NCI-H524 treated with DMSO at 0.1 percent for 48 hours (cell line): Measurements from ENCODE around the gene SBNO2.
"Not testable (repeated sequence)": the region's sequence is repeated elsewhere in the genome, so short reads cannot be mapped to it uniquely, and the experiment has no call there.

Experiments
- DNase-seq: peaks from one replicate; lab custom pipeline; 2025; lab: John Stamatoyannopoulos, UW

Gene SBNO2

DNA sequence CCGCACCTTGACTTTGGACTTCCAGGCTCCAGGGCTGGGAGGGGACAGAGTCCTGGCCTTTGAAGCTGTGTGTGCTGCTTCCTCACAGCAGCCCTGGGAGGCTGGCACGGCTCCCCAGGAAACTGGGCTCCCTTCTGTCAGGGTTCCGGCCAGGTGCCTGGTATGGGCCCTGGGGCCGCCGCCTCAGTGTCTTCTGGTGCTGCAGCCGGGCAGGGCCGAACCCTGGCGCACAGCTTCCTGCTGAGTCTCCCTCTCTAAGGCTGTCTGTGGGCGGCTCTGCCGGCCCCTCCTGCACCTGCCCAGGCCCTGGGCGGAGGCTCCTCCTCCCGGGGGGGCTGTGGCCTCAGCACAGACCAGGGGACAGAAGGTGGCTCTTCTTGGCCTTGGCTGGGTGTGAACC lies 37.9 kb downstream of the SBNO2 start:
- no peak for DNase-seq

DNA sequence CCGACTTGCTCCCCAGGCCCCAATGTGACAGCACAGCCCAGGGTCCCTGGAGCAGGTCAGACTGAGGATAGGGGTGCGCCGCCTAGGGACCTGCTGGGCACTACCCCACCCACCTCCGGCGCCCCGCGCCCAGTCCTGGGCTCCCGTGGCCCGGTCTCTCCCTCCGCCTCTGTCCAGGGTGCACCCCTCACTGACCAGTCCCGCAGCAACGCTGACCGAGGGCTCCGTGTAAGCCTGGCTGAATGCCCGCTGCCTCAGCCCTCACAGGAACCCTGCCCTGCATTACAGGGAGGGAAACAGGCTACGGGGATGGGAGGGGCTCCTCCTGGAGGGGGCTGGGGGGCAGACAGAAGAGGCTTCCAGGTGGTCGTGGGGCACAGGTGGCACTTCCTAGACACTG lies 38.6 kb downstream of the SBNO2 start:
- DNase-seq = no peak

DNA sequence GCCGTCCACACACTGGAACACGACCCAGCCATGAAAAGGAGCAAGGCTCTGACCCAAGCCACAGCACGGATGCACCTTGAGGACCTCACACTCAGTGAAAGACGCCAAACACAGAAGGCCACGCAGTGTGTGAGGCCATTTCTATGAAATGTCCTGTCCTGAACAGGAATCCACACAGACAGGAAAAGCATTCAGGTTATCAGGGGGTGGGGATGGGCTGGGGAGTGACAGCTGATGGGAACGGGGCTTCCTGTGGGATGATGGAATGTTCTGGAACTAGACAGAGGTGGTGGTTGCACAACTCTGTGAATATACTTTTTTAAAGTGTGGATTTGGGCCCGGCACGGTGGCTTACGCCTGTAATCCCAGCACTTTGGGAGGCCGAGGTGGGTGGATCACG lies 39.6 kb downstream of the SBNO2 start:
- DNase-seq = no peak

DNA sequence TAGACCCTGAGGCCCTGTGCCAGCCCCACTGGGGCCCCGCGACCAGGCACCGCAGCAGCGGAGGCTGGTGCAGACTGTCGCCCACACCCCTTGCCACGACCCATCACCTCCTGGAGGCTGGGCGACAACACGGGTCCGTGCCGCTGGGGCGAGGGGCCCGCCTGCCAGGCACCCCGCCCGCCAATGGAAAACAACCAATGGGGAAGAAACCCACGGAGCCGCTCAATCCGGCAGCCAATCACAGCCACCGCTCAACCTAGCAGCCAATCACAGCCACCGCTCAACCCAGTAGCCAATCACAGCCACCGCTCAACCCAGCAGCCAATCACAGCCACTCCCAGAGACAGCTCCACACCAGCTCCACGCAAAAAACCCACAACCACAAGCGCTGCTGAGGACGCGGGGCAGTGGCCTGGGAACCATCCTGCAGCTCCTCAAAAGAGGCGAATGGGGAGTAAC lies 40.6 kb downstream of the SBNO2 start:
- DNase-seq = no peak

DNA sequence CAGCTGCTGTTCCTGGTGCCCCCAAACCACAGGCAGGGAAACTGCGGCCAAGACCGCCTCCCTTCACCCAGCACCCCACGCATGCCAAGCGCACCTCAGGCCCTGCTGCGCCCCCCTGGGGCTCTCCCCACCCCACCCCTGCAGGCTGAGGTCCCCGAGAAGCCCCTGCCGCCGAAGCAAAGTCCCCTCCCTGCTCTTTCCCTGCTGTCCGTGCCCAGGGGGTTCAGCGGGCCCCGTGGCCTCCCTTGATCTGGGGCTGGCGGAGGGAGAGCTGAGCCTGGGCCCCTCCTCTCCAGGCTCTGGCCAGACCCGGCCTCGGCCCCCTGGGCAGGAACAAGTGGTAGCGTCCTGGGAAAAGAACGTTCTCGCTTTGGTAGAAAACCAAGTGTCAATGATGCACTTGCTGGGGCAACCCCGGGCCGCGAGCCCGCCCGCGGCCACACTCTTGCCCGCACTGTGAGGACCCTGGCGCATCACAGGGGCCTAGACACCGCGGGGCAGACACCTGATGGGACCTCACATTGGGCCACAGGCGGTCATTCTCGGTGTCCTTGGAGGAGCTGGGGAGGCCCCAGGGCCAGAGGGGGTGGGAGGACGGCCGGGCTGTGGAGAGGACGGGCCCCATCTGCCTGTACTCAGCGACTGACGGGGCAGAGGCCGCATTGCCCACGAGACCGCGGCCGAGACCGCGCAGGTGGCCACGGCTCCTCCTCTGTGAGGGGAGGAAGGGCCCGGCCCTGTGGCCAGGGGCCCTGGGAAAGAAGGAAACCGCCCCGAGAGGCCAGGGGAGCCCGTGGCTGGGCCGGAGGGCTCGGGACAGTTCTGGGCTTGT lies 41.3 kb downstream of the SBNO2 start:
- no peak for DNase-seq

DNA sequence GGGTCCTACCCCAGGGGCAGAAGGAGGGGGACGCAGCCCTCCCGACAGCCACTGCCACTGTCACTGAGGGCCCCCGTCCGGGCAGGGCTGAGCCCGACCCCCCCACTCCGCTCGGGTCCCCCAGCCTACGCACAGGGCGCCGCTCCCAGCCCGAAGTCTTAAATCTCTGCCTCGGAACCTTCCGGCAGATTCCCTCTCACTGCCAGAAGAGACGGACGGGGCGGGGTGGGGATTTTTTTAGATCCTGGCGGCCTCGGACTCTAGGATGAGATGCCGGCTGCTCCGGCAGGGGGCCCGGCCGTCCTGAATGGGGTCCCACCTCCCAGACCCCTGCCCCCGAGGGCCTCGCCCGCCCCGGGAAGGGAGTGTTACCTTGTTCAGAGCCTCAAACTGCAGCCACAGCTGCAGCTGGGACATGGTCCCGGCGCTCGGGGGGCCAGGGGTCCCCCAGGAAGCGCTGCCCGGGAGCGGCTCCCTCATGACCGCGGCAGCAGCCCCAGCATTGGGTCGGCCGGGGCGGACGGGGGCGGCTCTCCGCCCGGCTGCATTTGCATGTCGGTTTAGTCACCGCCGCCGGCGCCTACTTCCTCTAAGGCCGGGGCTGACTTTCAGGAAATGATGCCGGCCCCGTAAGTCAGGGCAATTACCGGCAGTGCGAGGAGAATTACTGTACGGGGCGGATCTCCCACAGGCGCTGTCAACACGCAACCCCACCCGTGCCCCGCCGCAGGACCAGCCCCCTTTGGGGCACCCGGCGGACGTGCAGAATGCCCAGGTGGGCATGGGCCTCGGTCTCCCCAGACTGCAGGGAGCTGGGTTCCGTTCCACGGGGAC lies 42.1 kb downstream of the SBNO2 start:
- DNase-seq = no peak

DNA sequence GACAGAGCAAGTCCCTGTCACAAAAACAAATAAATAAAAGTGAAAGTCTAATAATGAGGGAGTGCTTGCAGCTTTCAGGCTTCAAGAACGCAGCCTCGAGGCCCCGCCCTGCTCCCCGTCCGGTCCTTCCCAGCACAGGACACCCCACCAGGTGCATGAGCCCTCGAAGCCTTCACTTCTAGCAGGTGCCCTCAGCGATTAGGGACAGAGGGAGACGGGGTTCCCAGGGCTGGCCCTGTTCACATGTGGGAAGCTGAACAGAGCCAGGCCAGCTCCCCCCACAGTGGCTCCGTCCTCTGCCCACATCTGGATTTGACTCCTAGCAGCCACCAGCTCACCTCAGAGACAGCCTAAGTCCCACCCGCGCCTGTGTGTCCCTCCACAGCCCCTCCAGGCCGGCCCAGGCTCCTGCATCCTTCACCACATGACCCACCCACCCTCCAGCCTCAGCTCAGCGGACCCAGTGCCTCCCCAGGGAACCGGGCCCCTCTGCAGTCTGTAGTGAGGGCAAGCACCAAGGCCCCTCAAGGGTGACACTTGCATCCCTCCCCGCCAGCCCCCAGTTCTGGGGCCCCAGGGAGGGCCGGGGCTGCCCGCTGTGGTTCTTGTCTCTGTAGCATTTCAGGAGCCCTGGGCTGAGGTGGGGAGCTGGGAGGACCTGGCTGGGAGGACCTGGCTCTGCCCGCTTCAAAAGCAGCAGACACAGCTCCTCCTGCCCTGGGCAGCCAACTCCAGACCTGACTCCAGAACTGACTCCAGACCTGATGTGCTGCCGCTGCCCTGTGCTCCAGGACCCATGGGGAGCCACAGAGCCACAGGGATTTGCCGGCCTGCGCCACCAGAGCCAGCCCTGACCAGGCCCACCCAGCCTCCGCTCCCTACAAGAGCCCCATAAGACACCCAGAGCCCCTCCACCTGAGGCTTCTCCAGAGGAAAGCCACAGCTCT lies 43.0 kb downstream of the SBNO2 start:
- no peak for DNase-seq

DNA sequence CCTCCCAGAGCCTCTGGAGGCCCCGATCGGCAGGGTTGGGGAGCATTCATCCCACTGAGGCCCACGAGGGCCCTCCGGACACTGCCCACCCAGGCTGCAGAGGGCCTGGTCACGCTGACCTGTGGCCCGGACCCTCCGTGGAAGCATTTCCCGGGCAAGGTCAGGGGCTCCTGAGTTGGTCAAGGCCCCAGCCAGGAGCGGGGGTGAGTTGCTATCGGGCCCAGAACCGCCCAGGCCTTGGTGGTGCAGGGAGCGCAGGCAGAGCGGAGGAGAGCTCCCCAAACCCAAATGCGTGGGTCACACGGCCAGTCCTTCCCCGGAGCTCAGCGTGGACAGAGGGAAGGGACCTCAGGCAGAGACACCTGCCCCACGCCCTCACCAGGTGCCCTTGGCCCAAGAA lies 44.5 kb downstream of the SBNO2 start:
- DNase-seq = no peak

DNA sequence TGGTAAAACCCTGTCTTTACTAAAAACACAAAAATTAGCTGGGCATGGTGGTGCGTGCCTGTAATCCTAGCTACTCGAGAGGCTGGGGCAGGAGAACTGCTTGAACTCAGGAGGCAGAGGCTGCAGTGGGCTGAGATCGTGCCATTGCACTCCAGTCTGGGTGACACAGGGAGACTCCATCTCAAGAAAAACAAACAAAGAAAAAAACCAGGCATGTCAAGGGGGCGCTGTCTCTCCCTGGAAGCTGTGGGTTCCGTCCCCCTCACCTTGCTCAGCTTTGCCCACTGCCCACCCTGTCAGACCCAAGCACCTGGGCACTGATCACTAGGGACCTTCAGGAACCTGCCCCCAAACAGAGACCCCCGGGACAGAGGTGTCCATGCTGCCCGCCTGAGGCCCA lies 45.0 kb downstream of the SBNO2 start:
- not testable (repeated sequence) for DNase-seq

DNA sequence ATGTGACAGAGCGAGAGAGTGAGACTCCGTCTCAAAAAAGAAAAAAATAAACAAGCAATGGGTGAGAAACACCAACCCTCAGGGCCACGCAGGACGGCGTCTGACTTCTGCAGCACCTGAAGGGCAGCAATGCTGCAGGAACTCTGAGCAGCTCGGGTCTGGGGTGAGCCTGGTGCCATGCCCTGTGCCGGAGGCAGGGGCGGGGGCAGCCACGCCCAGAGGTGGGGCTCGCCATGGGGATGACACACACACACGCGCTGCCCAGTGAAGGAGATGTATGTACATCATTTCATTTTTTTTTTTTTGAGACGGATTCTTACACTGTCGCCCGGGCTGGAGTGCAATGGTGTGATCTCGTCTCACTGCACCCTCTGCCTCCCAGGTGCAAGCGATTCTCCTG lies 46.0 kb downstream of the SBNO2 start:
- DNase-seq = no peak

DNA sequence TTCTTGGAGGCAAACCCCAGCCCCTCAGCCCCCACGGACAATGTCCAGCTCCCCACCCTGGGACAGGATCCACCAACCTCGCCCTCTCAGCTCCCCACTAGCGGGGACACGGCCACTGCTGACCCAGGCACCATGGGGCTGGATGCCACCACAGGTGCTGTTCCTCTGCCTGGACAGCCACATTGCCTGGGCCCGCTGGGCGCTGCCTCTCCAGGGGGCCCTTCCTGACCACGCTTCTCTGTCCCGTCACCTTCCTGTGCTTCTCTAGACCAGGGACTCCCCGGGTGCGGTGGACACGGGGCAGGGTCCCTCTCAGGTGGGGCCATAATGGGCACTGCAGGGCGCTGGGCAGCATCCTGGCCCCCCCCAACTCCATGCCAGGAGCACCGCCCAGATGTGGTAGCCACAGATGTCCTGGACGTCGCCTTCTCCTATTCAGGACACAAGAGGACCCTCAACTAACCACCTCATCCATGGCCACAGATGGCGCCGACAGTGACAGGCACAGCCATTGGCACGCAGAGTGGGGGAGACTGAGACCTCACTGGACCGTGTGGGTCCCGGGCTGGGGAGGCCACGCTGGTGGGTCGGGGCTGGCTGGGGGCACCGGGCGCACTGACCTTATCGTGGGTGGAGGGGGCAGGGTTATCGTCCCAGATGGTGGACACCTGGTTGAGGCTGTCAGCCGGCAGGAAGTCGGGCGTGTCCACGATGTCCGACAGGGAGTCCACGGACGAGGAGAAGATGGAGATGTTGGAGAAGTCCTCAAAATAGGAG lies 46.9 kb downstream of the SBNO2 start:
- no peak for DNase-seq

DNA sequence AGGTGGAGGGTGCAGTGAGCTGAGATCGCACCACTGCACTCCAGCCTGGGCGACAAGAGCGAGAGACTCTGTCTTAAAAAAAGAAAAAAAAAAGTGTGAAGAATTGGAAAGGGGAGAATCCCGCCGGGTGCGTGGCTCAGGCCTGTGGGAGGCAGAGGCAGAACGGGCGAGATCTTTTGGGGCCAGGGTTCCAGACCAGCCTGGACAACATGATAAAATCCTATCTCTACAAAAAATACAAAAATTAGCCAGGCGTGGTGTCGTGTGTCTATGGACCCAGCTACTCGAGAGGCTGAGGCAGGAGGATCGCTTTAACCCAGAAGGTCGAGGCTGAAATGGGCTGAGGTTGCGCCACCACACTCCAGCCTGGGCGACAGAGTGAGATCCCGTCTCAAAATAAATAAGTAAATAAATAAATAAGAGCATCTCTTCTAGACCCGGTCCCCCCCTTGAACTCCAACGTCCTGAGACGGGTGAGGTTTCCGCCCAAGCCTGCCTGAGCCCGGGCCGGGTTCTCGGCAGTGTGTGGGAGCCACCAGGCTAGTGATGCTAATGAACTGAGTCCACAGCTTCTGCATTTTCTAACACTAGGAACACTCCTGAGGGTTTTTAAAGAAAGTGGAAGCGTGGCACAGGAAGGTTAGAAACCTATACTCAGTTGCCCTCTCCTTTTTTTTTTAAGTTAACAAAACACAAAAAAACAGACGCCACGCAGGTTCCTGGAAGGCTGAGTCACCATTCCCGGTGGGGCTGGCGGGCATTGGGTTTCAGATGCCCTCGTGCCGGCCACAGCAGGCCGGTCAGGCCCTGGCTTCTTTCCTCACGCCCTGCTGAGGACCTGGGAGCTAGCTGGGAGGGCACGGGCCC lies 48.2 kb downstream of the SBNO2 start:
- no peak for DNase-seq

DNA sequence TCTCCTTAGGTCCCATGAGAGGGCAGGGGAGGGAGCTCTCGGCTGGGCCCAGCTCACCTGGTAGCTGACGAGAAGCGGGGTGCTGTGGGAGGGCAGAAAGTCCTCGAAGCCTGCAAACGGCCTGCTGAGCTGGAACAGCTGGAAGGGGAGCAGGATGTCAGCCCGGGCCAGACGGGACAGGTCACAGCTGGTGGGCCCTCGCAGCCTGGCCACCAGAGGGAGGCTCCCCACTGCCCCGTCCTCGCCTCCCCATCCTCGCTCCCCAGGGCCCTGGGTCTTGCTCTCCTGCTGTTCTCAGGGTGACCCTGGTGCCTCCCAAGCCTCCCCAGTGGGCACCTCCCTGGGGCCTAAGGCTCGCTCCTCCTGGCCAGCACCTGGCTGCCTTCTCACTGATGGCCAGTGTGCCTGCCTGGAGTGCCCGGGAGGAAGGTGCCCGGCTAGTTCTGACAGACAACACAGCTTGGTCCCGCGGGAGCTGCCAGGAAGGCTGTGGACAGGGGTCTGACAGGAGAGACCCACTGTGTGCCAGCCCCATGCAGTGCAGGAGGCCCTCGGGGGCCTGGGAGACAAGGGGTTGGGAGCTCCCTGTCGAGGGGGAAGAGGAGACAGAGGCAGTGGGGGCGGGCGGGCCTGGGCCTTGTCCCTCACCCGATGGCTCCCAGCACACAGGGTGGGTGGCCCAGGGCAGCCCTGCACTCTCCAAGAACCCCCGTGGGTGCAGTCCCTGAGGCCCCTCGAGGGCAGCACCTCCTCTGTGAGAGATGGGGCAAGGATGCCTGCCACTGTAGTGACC lies 50.0 kb downstream of the SBNO2 start:
- DNase-seq = no peak

DNA sequence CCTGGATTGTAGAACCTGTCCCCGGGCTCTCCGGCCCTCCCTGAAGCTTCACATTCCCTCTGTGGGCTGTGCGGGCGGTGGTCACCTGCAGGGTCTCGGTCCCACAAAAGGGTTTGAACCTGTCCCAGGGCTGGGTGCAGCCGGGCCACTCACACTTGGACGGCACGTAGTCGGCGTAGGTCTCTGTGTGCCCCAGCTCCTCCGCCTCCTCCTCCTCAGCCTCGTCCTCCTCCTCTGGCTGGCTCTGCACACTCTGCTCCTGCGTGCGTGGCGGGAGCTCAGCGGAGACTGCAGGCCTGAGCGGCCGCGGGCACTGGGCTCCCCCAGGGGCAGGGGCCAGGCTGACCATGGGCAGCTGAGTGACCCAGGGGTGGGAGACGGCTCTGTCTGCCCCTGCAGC lies 50.7 kb downstream of the SBNO2 start:
- DNase-seq = no peak

DNA sequence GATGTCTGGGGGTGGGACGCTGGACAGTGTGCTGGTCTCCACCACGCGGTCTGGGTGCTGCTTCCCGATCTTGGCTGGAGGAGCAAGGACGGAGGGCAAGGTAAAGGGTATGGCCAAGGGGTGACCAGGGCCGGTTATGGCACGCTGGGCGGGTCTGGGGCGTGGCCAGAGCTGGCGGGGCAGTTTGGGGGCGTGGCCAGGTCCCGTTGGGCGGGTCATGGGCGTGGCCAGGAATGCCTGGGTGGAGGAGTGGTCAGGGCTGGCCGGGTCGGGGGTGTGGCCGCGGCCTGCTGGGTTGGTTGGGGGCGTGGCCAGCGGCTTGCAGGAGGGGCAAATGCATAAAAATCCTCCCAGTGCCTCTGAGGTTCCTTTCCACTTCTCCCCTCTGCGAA lies 51.1 kb downstream of the SBNO2 start:
- DNase-seq = no peak

DNA sequence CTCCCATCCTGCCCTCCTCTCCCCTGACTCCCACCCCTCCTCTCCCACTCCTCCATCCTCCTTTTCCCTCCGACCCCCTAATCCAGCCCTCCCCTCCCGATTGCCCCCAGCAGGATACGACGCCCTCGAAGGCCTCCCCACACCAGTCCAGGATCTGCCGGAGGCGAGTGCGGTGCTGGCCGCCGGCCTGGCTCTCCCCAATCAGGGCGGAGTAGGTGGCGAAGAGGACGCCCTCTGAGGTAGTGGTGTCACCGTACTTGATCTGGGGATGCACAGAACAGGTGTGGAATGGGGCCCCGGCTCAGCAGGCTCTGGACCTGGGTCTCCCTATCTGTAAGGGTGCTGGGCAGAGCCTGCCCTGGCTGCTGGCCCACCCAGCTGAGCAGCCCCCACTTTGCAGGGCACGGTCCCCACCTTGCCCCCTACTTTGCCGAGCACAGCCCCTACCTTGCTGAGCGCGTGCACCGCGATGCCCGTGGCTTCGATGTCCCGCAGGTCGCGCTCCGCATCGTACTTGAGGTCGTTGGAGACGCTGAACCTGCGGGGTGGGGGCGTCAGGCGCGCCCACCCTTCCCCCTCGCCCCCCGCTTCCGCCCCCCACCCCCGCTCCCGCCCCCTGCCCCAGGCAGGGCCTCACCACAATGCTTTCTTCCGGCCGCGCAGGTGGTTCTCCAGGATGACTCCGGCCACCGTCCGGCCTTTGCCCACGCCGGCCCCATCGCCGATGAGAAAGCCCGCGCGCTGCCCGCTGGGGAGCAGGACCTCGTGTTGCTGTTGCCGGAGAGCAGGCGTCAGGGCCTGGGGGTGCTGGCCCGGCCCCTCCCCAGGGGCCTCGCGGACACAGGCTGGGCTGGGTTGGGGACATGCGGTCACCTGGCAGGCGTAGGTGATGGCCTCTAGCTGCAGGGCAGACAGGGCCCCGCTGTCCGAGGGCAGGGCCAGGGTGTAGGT lies 51.8 kb downstream of the SBNO2 start:
- no peak for DNase-seq

DNA sequence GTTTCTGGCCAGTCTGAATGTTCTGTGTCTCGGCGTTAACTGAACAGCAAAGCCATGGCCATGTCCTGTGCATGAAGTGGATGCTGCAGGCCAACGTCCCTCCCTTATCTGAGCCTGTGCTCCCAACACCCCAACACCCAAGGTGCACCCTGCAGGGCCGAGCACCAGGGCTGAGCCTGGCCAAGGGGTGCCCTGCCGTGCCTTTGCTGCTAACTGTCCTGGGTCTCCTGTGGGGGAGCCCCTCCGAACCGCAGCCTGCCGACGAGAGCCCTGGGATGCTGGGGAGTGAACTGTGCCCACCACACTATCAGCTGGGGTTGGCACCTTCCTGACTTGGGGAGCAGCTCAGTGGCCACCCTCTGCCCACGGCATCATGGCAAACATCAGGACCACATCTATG lies 52.7 kb downstream of the SBNO2 start:
- no peak for DNase-seq

DNA sequence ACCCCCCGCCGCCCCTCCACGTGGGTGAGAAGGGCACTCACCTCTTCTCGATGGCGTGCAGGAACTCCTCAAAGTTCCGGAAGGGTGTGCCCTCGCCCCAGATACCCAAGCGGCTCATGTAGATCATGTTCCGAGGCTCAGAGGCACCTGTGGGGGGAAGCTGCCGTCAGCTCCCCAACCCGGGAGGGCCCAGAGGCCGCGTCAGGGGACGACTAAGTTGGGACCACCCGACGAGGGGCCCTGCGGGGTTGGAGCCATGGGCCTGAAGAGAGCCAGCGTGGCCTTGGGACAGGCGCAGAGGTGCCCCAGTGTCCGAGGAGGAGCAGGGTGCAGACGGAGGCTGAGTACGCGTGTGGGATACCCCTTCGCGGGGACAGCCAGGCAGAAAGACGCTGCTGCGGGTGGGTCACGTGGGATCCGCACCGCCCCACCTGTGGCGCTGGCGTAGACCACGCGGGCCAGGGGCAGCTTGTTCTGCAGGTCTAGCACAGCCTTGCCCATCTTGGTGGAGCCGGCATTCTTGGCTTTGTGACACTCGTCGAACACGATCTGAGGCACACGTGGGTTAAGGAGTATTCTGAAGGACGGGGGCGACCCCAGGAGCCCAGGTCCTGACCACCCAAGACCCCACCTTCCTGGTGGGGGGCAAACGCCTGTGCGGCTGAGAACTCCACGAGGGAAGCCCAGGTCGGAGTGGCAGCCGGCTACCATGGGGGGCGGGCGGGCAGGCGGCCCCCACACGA lies 54.4 kb downstream of the SBNO2 start:
- DNase-seq = no peak
